ENCODE measurements around the gene BACE1-AS.
"Not testable (repeated sequence)": the region's sequence is repeated elsewhere in the genome, so short reads cannot be mapped to it uniquely, and the experiment has no call there.

Gene BACE1-AS

DNA sequence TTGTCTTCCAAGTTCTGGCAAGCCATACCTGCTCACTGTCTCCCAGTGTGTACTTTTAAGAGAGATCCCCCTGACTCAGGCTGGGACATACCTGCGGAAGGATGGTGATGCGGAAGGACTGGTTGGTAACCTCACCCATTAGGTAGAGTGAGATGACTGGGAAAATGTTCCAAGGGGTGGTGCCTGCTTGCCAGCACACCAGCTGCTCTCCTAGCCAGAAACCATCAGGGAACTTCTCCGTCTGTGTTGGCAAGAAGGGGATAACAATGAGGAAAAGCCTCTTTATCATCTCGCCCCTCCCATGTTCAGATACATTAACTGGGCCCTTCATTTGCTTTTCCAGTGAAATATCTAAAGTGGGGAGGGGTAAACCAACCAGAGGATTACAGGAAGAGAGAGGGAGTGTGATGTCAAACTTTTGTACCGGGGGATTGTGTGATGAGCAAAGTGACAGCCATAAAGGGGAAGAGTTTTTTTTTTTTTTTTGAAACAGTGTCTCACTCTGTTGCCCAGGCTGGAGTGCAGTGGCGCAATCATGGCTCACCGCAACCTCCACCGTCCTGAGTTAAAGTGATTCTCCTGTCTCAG lies at the start of gene BACE1-AS:
BACE1-AS (plus strand) TSS at position 538 of the 588 bp plus-strand sequence.
- DNase-seq (ENCODE audit: low read depth in 2 of 3, low spot score in 2 of 3) = no peak

DNA sequence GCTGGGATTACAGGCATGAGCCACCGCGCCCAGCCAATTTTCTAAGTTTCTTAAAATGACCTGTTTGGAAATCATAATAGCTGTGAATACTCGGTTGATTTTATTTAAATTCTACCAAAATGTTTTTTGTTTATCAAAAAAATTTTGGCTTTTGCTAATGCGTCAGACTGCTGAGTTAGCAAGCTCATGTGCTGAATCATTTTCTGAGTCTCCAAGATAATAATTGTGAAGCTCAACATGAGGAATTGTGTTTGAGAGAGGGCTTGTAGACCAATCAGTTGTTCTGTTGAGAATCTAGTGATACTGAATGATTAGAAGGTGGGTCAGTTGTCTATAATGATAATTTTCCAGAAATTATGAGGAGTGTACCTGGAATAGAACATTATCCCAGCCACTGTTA lies 42.8 kb upstream of the BACE1-AS start:
- DNase-seq (ENCODE audit: low read depth in 2 of 3, low spot score in 2 of 3) = no peak

DNA sequence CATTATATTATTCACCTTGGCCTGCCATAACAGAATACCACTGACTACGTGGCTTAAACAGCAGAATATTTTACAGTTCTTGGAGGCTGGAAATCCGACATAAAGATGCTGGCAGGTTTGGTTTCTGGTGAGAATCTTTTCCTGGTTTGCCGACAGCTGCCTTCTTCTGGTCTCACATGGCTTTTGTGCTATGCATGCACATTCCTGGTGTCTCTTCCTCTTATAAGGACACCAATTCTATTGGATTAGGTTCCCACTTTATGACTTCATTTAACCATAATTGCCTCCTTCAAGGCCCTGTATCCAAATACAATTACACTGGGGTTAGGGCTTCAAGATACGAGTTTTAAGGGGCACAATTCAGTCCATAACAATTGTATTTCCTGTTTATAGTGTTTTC lies 41.6 kb upstream of the BACE1-AS start:
- DNase-seq (ENCODE audit: low read depth in 2 of 3, low spot score in 2 of 3) = no peak

DNA sequence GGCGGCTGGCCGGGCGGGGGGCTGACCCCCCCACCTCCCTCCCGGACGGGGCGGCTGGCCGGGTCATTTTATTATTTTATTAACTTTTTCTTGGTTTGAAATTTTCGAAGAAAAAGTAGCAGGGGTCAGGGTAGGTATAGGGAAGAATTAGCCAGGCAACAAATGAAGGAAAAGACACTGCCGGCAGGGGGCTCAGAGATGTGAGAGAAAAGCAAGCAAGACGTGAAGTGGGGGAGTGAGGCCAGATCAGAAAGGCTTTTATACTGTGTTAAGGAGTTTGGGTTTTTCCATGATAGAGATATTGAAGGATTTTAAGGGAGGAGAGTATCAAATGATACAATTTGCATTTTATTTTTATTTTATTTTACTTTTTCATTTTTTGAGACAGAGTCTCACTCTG lies 39.6 kb upstream of the BACE1-AS start:
- no peak for DNase-seq (ENCODE audit: low read depth in 2 of 3, low spot score in 2 of 3)

- DNase-seq (ENCODE audit: low read depth in 2 of 3, low spot score in 2 of 3) = no peak
These were observed 35.2 kb upstream of the BACE1-AS start for GRCh38 chr11:117255966-117256365.

DNA sequence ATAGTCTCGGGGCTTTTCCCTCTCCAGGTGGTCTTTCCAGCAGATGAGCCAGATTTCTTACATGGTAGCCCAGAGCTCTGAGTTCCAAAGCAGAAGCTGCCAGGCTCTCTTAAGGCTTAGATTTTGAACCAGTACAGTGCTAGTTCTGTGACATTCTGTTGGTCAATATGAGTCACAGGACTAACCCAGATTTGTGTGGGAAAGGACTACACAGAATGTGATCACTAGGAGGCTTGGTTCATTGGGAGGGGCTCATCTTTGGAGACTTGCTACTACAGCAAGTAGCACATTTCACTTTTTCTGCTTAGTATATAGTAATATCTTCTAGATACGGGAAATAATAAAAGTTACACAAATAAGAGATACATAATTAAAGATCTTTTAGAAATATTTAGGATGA lies 34.6 kb upstream of the BACE1-AS start:
- no peak for DNase-seq (ENCODE audit: low read depth in 2 of 3, low spot score in 2 of 3)

- no peak for DNase-seq (ENCODE audit: low read depth in 2 of 3, low spot score in 2 of 3)
These were observed 32.6 kb upstream of the BACE1-AS start for GRCh38 chr11:117258576-117258975.

DNA sequence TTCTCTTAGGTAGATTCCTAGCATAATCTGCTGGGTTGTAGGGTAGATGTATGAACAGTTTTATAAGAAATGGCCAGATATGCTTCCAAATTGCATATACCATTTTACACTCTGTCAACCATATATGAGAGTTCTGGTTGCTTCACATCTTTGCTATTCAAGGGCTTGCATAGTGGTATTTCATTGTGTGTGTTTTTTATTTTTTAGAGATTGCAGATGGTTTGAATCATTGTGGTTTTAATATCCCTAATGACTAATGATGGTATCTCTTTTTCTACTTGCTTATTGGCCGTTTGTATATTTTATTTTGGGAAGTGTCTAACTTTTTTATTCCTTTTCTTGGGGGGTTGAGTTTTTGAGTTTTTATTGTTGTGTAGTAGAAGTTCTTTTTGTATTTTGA lies 31.7 kb upstream of the BACE1-AS start:
- no peak for DNase-seq (ENCODE audit: low read depth in 2 of 3, low spot score in 2 of 3)

DNA sequence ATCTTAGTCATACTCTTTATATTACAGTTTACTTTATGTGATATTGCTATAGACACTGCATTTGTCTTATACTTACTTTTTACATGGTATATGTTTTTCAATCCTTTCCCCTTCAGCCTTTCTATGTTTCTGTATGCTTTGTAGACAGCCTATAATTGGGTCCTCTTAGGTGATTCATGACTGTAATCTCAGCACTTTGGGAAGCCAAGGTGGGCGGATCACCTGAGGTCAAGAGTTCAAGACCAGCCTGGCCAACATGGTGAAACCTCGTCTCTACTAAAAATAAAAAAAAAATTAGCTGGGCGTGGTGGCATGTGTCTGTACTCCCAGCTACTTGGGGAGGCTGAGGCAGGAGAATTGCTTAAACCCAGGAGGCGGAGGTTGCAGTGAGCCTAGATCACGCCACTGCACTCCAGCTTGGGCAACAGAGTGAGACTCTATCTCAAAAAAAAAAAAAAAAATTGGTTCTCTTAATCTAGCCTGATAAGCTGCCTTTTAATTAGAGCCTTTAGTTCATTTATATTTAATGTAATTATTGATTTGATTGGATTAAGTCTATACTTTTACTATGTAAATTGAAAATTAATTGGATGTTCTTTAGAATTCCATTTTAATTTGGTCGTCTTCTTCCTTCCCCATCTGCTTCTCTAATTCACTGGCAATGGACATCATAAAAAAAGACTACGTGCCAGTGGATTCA lies 26.4 kb upstream of the BACE1-AS start:
- not testable (repeated sequence) for DNase-seq (ENCODE audit: low read depth in 2 of 3, low spot score in 2 of 3)

DNA sequence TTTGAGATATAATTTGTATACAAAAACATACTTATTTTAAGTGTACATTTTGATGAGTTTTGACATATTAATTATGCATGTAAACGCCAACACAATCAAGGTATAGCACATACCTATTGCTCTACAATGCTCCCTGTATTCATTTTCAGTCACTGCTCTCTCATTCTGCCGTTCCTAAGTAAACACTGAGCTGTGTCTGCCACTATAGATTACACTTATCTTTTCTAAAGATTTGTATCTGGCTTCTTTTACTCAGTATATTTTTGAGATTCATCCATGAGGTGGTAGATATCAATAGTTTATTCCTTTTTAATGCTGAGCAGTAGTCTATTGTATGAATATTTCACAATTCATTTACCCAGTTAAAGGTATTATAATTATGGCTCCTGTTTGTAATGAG lies 25.4 kb upstream of the BACE1-AS start:
- DNase-seq (ENCODE audit: low read depth in 2 of 3, low spot score in 2 of 3) = no peak

DNA sequence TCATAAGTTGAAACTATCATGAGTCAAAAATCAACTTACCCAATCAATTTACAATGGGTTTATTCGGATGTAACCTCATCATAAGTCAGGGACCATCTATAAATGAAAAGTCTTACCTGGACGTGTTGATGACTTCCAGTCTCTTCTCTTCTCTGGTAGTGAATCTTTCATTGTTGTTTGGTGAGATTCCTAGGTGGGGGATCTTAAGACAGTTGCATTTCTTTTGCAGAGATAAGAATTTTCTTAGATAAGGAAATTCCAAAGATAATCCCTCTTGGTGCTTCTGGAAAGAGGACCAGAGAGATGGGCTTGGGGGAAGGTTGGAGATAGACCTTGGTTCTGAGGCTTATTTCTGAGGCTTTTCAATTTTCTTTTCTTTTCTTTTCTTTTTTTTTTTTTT lies 21.3 kb upstream of the BACE1-AS start:
- DNase-seq (ENCODE audit: low read depth in 2 of 3, low spot score in 2 of 3) = no peak

DNA sequence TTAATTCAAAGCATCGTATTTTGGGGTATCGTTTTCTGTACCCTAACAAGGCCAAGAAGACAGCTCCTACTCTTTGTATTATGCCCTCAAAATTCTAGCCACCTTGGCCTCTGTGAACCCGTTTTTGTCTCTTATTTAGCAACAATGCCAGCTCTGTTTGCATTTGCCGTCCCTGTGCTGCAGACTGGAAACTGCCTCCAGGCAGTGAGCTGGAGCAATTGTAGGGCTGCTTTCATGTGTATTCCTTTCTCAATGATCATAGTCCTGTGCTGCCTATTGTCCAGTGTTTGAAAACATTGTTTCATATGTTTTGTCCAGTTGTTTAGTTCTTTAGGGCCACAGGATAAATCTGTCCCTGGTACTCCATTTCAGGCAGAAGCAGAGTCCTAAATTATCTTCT lies 19.9 kb upstream of the BACE1-AS start:
- no peak for DNase-seq (ENCODE audit: low read depth in 2 of 3, low spot score in 2 of 3)

- DNase-seq (ENCODE audit: low read depth in 2 of 3, low spot score in 2 of 3) = not testable (repeated sequence)
These were observed 19.0 kb upstream of the BACE1-AS start for GRCh38 chr11:117272175-117272574.

GRCh38 chr11:117273550-117274289 lies 17.4 kb upstream of the BACE1-AS start:
- no peak for DNase-seq (ENCODE audit: low read depth in 2 of 3, low spot score in 2 of 3)

GRCh38 chr11:117278347-117278746 lies 12.8 kb upstream of the BACE1-AS start:
- DNase-seq (ENCODE audit: low read depth in 2 of 3, low spot score in 2 of 3) = no peak

GRCh38 chr11:117279711-117280376 lies 11.3 kb upstream of the BACE1-AS start:
- DNase-seq (ENCODE audit: low read depth in 2 of 3, low spot score in 2 of 3) = no peak

- no peak for DNase-seq (ENCODE audit: low read depth in 2 of 3, low spot score in 2 of 3)
These were observed 10.0 kb upstream of the BACE1-AS start for GRCh38 chr11:117281159-117281558.

GRCh38 chr11:117281869-117282268 lies 9.3 kb upstream of the BACE1-AS start:
- no peak for DNase-seq (ENCODE audit: low read depth in 2 of 3, low spot score in 2 of 3)

DNA sequence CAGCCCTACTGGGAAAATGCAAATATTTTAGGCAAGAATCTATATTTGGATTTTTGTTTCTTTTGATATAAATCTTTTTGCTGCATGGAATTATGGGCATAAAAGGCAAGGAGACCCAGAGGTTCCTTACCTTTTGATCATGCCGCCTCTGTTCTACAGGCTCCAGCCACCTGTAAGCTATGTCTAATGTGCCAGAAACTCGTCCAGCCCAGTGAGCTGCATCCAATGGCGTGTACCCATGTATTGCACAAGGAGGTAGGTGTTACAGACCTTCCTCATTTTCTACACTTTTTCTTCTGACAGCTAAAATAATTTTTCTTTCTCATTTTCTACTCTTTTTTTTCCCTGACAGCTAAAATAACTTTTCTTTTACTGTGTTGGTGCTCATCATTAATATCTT lies 8.2 kb upstream of the BACE1-AS start:
- DNase-seq (ENCODE audit: low read depth in 2 of 3, low spot score in 2 of 3) = no peak

GRCh38 chr11:117284053-117284452 lies 7.1 kb upstream of the BACE1-AS start:
- DNase-seq (ENCODE audit: low read depth in 2 of 3, low spot score in 2 of 3) = no peak

DNA sequence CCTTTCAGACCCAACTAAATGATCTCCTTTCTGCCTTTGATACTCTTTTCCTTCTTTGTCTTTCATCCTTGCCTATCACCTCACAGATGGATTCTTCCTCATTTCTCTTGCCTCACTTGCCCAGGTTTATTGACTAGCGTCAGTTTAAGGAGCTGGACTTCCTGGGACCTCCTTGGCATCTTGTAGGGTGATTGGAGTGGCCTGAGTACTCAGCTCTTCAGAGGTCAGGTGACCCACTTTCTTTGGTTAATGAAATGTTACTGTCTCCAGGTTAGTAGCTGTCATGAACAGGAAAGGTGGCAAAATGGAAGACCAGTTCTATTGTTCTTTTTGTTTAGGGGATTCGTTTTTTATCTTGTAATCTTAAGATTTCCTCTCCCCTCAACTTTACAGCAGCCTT lies 4.6 kb upstream of the BACE1-AS start:
- DNase-seq (ENCODE audit: low read depth in 2 of 3, low spot score in 2 of 3) = no peak

GRCh38 chr11:117287668-117288067 lies 3.5 kb upstream of the BACE1-AS start:
- DNase-seq (ENCODE audit: low read depth in 2 of 3, low spot score in 2 of 3) = no peak
